ELF-1 (cell line): ENCODE data around the gene ZNF555.

Source experiments
- DNase-seq: peaks from one replicate; pipeline ENCODE4 v3.0.0-alpha.2; 2016; ENCODE audit warnings: low read depth, low spot score

ZNF555 gene

DNA sequence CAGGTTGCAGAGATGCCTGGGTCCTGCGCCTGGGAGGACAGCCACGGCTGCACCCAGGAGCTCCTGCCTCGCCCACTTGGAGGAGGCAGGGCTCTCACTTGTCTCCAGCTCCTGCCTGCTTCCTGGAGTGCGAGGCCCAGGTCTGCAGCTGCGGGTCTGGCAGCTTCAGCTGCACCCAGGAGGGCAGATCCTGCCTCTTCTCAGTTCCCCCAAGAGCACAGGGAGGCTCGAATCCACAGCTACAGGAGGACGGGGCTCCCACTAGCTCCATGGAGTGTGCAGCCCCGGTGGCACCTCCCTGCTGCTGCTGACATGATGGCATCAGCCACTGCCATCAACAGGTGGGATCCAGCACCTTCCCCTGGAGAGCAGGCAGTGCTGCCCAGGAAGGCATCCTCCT lies 17.1 kb upstream of the ZNF555 start:
- DNase-seq, result no peak

DNA sequence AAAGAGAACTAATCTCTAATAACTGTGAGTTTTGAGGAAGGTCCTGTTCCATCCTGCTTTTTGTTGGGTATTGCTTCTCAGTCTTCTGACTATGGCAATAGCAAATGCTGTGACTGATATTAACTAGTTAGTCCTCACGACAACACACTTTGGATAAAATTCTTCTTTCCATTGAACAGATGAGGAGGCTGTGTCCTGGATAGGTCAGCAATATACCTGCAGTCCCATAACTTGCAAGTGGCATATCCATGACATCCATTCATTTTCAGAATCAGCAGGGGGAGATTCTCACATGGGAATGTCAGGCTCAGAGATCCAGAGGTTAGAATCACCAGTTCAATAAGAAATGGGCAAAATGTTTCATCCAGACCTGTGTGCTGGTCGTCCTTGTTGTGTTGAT lies 14.3 kb upstream of the ZNF555 start:
- no peak for DNase-seq

DNA sequence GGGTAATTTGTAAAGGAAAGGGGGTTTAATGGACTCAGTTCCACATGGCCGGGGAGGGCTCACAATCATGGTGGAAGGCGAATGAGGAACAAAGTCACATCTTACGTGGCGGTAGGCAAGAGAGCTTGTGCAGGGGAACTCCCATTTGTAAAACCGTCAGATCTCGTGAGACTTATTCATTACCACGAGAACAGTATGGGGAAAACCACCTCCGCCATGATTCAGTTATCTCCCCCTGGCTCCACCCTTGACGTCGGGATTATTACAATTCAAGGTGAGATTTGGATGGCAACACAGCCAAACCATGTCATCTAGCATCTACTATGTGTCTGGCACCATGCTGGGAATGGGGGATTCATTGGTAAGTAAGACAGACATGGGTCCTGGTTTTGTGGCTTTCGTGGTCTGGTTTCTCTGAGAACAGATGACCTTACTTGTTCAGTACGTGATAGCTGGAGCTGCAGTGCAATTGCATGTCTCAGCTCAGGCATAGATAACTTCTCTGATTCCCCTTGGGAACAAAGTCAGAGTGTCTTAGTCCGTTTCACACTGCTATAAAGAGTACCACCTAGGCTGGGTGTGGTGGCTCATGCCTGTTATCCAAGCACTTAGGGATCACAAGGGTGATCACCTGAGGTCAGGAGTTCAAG lies 13.3 kb upstream of the ZNF555 start:
- no peak for DNase-seq

DNA sequence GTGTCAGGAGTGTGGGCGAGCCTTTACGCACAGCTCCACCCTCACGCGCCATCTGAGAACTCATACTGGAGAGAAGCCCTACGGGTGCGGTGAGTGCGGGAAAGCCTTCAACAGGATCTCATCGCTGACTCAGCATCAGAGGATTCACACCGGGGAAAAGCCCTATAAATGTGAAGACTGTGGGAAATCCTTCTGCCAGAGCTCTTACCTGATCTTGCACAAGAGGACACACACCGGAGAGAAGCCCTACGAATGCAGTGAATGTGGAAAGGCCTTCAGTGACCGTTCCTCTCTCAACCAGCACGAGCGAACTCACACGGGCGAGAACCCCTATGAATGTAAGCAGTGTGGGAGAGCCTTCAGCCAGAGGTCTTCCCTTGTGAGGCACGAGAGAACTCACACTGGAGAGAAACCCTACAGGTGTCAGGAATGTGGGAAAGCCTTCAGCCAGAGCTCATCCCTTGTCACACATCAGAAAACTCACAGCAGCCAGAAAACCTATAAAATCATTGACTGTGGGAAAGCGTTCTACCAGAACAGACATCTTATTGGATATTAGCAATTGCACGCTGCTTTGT lies 6.9 kb upstream of the ZNF555 start:
- DNase-seq, result no peak

DNA sequence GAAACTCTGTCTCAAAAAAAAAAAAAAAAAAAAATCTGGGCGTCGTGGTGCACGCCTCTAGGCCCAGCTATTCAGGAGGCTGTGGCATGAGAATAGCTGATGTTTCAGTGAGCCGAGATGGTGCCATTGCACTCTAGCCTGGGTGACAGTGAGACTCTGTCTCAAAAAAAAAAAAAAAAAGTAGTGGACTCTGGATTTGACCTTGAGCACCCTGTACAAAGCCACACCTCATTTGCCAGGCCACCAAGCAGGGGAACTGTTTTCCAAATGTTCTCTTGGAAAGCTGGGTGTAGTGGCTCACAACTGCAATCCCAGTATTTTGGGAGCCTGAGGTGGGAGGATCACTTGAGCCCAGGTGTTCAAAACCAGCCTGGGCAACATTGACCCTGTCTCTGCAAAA lies 3.8 kb upstream of the ZNF555 start:
- no peak for DNase-seq

DNA sequence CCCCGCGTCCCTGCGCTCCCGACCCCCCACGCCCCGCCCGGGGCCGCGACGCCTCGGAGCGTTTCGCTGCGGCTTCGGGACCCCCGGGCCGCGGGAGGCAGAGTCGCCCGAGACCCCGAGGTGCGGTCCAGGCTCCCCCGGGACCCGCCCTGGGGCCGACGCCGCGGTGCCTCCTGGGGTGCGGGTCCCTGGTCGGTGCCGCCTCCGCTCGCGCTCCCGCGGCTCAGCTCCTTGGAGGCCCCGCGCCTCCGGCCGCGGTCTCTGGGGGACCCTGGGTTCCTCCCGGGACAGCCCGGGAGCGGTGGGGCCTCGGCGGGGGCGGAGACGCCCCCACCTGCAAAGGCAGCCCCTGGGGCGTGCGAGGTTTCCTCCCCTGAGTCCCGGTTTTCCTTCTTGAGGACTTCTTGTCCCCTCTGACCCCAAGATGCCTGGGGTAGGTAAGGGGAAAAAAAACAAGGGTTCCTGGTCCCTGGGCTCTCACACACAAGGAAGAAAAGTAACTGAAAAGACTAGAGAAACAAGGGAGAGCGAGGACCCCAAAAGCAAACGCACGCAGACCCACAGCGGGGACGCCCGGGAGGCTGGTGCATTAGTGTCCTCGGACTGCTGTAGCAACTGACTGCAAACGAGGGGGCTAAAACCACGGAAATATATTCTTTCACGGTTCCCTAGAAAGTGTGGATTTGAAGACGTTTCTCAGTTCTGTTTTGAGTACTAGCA lies 740 bp downstream of the ZNF555 start:
- peak; percentile 19 for DNase-seq

DNA sequence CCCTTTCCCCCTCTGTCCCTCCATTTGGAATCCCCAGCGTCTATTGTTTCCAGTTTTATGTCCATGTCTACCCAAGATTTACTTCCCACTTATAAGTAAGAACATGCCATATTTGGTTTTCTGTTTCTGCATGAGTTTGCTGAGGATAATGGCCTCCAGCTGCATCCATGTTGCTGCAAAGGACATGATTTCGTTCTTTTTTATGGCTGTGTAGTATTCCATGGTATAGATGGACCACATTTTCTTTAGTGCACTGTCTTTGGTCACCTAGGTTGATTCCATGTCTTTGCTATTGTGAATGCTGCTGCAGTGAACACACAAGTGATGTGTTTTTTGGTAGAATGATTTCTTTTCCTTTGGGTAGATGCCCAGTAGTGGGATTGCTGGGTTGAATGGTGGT lies 3.8 kb downstream of the ZNF555 start:
- no peak for DNase-seq

DNA sequence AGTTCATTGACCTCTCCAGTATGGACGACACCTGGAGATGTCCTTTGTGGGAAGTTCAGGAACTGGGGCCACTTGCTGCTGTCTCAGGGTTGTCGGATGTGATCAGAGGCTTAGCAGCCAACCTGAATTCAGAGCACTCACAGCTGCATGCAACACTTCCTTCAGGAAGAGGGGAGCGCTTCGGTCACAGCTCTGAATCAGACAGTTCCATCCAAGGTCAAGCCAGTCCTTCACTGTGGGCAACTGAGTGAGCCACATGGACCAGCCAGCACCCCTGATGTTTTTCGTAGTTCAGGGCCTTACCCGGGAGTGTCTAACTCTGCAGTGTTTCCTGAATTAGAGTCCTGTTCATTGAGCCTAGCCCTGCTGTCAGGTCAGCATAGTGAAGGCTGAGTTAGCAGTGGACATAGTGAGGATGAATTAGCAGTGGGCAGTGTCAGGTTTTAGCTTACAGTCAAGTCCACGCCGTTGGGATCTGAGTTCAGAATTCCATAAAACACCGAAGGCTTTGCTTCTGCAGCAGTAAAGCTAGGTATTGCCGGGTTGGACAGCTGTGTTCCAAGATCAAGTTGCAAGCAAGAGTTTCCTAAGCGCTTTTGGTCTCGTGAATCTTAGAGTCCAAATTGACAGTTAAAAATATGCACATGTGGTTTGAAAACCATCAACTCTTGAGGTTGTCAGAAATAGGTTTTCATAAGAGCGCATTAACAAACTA lies 5.1 kb downstream of the ZNF555 start:
- DNase-seq, result no peak

DNA sequence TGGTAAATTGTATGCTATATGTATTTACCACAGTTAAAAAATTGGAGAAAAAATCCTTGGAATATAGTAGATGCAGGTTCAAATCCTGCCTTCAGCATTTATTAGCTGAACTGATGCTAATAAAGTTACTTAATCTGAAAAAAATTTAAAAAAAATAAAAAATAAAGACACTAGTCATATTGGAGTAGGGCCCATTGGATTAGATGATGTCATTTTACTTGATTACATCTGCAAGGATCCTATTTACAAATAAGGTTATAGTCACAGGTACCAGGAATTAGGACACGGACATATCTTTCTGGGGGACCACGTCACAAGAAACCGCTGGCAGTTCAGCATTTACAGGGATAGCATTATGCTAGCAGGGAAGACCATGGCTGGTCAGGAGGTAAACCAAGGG lies 6.2 kb downstream of the ZNF555 start:
- DNase-seq, result no peak

DNA sequence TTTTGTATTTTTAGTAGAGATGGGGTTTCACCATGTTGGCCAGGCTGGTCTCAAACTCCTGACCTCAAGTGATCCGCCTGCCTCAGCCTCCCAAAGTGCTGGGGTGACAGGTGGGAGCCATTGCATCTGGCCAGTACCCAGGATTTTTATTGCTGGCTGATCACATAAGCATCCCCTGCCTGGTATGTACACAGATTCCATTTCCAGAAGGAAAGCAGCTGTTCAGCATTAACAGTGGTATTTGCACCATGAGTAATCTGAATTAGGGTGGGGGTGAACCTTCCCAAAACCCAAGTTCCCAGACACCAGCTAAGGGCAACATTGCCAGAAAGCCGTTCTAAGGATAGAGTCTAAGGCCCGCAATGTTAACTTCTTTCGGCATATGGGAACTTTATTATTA lies 7.3 kb downstream of the ZNF555 start:
- no peak for DNase-seq

DNA sequence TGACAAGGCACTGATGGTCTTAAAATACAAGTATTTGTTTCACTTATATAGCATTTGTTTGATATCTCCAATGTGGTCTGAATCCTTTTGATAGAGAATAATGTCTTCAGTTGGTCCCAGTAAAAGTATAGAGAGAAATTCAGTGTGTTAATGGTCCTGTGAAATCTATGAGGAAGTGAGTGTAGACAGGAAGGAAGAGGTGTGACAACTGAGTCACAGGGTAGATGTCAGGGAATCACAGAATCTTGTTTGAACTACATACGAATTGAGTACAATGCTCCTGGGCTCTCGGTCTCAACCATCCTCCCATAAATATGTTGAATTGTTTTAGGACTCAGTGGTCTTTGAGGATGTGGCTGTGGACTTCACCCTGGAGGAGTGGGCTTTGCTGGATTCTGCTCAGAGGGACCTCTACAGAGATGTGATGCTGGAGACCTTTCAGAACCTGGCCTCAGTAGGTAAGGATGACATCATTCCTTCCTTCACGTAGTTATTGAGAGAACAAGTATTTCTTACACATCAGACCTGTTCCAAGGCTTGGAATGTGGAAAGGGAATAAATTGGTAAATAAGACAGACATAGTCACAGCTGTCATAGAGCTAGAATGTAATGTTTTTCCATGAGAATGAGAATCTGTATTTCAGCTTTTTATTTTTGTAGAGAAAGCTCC lies 9.1 kb downstream of the ZNF555 start:
- DNase-seq, result no peak

DNA sequence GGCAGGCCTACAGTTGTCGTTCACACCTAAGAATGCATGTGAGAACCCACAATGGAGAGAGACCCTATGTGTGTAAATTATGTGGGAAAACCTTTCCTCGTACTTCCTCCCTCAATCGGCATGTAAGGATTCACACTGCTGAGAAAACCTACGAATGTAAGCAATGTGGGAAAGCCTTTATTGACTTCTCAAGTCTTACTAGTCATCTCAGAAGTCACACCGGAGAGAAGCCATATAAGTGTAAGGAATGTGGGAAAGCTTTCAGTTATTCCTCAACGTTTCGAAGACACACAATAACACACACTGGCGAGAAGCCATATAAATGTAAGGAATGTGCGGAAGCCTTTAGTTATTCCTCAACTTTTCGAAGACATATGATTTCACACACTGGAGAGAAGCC lies 11.3 kb downstream of the ZNF555 start:
- no peak for DNase-seq

DNA sequence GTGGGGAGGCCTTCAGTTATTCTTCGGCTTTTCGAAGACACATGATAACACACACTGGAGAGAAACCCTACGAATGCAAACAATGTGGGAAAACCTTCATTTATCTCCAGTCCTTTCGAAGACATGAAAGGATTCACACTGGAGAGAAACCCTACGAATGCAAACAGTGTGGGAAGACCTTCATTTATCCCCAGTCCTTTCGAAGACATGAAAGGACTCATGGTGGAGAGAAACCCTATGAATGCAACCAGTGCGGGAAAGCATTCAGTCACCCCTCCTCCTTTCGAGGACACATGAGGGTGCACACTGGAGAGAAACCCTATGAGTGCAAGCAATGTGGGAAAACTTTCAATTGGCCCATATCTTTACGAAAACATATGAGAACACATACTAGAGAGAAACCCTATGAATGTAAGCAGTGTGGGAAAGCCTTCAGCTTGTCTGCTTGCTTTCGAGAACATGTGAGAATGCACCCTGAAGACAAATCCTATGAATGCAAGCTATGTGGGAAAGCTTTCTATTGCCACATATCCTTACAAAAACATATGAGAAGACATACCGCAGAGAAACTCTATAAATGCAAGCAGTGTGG lies 11.8 kb downstream of the ZNF555 start:
- DNase-seq, result no peak

DNA sequence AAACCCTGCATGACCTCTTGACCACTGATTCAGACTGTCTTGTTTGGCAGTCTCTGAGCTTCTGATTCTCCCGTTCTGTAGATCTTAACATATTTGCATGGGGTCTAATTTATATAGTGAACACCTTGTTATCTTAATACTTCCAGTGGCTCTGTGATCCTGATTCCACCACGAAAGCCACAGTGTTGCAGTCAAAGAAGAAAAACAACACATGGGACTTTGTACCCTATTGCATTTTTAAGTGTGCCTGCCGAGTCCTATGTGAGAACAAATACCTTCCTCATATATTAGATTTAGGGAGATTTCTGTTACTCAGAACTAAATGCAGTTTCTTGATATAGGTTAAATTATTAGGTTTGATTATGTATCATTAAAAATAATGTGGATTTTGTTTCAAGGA lies 13.6 kb downstream of the ZNF555 start:
- no peak for DNase-seq

DNA sequence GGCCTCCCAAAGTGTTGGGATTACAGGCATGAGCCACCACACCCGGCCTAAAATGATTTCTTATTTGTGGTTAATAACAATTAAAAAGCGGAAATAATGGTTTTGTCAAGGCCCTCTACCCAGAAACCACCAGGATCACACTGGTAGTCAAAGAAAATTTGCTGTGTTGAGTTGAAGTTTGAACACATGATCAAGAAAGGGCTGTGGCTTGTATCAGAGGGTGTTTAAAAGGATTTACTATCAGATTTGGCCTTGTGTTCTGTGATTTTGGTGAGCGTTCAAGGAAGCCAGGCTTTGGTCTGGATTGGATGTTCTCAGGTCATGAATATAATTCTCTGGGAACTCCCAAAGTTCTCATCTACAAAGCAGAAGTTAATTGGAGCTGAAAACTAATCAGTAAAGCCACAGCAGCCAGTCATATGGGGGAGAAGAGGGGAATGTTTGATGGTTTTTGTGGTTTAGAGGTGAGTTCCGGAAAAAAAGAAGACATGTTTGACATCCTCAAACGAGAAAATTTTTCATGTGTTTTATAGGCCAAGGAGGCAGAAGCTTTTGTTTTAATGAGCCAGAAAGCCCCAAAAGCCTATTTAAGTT lies 15.3 kb downstream of the ZNF555 start:
- no peak for DNase-seq

DNA sequence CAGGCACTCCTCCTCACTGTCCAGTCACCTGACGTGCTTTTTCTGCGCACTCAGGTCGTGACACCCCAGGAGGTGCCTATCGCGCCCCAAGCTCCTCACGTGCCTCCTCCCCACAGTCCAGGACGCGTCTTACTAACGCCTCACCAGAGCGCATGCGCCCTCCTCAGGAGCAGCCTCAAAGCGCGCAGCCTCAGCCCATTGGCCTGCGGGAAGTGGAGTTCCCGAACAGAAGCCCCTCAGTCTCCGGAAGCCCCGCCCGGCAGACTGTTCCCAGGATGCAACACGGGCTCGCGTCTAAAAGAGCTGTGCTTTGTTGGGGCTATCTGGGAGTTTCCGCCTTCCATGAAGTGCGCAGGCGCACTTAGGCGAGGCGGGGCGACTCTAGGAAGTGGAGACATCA lies 17.6 kb downstream of the ZNF555 start:
- no peak for DNase-seq

DNA sequence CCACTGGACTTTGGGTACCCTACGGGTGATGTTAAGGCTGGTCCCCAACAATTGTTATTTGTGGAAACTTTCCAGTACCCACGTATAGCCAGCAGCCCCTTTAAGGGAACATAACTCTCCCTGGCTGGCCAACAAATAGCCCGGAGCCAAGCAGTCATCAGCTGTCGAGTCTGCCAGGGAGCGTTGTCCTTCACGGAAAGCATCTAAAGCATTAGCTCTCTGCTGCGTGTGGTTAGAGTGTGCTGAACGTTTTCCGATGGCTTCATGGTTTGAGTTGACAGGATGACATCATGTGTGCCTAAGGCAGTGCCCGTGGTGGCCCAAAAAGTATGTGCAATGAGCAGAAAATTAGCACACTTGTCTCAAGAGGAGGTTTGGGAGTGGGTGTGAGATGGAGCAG lies 22.5 kb downstream of the ZNF555 start:
- DNase-seq, result no peak

DNA sequence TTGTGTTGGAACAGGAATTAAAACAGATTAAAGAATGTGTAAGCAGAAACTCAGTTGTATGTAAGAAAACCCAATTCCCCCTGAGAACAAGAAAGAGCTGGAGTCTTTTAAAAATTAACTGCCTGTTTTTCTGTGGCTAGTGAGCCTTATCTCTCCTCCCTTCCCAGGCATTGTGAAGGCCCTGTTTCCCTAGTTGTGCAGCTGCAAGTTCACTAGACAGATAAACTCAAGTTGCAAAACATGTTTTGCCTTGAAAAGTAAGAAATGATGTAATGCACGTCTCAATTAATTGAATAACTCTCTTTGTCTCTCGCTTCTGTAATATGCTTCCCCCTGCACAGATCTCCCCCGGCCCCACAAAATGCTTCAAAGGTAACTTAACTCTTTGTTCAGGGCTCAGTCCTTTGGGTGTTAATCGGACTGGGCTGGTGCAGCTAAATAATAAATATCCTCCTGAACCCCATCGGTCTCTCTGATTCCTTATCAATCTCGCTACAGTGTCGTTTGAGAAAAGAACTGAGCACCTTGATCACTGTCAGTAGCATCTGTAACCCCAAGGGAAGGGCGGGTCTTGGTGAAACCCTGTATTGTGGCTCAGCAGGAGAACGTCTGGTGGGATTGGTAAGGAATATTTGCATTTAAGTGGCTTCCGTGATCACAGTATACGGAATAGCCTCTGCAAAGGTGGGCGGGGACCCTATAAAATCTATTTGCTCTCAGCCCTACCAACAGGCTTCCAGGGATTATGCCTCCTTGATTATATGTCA lies 24.2 kb downstream of the ZNF555 start:
- no peak for DNase-seq

DNA sequence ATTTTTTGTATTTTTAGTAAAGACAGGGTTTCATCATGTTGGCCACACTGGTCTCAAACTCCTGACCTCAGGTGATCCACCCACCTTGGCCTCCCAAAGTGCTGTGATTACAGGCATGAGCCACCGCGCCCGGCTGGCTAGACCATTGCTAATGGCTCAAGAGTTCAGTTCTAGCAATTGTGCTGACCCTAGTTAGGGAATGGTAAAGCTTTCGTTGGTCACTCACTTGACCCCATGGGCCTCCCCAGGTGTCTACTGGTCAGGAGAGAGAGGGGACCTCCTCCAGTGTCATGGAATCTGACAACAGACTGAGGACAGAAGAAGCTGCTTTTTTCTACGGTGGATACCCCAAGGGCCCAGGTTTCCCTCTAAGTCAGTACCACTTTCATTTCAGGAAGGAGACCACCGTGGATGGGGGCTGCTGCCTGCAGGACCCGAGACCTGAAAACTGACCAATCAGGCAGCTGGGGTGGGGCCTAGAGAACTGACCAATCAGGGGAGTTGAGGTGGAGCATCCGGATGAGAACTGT lies 25.3 kb downstream of the ZNF555 start:
- no peak for DNase-seq
